Body of pancreas (tissue), 4 donors: ENCODE measurements around the gene HECW1. TPM values are rescaled to one million over a fixed set of nuclear protein-coding genes. Genes with fewer than 3 reads are reported as not detected.
A peak's percentile ranks its signal among the peaks of the same experiment; 100 is the strongest.

Experiments
- ATAC-seq: fragments of 150-250 bp; one replicate; pipeline ENCODE4 v1.9.1; 2016
- DNase-seq, 4 donors: peaks; one replicate each; pipeline ENCODE4 v3.0.0-alpha.2; 2019
- H3K27ac ChIP-seq, 4 donors: fragments of 200-600 bp; sonication (generic); 1 replicate in 3 of 4; 2 replicates in 1 of 4; pipeline versions ENCODE4 v1.5.1 to v1.6.1; 2016 to 2019; ENCODE audit warnings: mild to moderate bottlenecking in 1 of 4, mixed read lengths in 1 of 4, moderate library complexity in 1 of 4
- H3K27me3 ChIP-seq, 2 donors: fragments of 200-600 bp; sonication (generic); one replicate each; pipeline ENCODE4 v1.6.0; 2016; ENCODE audit warnings: mild to moderate bottlenecking in 1 of 2
- H3K36me3 ChIP-seq, 2 donors: fragments of 200-600 bp; sonication (generic); replicated peaks in 1 of 2; 2 replicates each; pipeline ENCODE4 v1.5.1; 2016; ENCODE audit warnings: low read depth in 2 of 2; ENCODE audit not compliant: insufficient read depth in 1 of 2
- H3K4me1 ChIP-seq: fragments of 200-600 bp; sonication (generic); one replicate; pipeline ENCODE4 v1.6.0; 2016
- H3K4me3 ChIP-seq, 2 donors: fragments of 200-600 bp; sonication (generic); 1 replicate in 1 of 2; 2 replicates in 1 of 2; pipeline ENCODE4 v1.5.1; 2016 to 2019
- H3K9me3 ChIP-seq, 3 donors: fragments of 200-600 bp; sonication (generic); 1 replicate in 2 of 3; 2 replicates in 1 of 3; pipeline ENCODE4 v1.5.1; 2016
- CTCF ChIP-seq, 7 experiments: fragments of 450-650 bp in 4 of 7; fragments of 200-600 bp in 3 of 7; sonication (generic) in 3 of 7; IDR thresholded peaks; one replicate each; pipeline ENCODE4 v1.5.1; 2016 to 2019; ENCODE audit warnings: antibody characterized with exemption in 7 of 7
- POLR2A ChIP-seq, 3 donors: fragments of 450-650 bp; IDR thresholded peaks; one replicate each; pipeline ENCODE4 v1.6.1; 2016; ENCODE audit warnings: antibody characterized with exemption in 3 of 3, mild to moderate bottlenecking in 2 of 3
- WGBS, 2 donors: methylation state at CpG; one replicate each; pipeline ENCODE4 v1.1.5; 2017; 5-methylcytosine and 5-hydroxymethylcytosine counted together
- intact Hi-C: fragments of 100-400 bp; cut with DNase I; formaldehyde crosslinking; loops from one replicate; pipeline ENCODE4 v1.15.1; 2023
- total RNA-seq, 2 donors: library from RNA; depleted of rRNA; stranded (reverse); fragments of >200 nt; gene quantifications; one replicate each; pipeline ENCODE4 v1.1.0, GENCODE V29; 2016

The HECW1 gene
- total RNA-seq, 2 donors from 2014 or later: under 0.01 TPM; not detected in 1

GRCh38 chr7:43234968-43235367 lies 122.5 kb downstream of the HECW1 start:
- no peaks in the 10 kb centered on the region for H3K27me3 ChIP-seq
- ATAC-seq (no peak), DNase-seq (peak in 1 of 4 donors; percentile 11)
- H3K27ac ChIP-seq: no peak overlapping the region
- no peak for TF ChIP-seq CTCF (IDR thresholded peaks at IDR 0.05)
- no peak for TF ChIP-seq POLR2A (IDR thresholded peaks at IDR 0.05)
- intact Hi-C loops: no loop called here
- no peak overlapping the region for H3K4me3 ChIP-seq
- H3K36me3 ChIP-seq: no peaks in the 10 kb centered on the region
- H3K9me3 ChIP-seq: no peaks in the 10 kb centered on the region
- WGBS, 2 donors: 54 to 60% methylated on average over 2 to 4 of the region's 4 CpGs
- no peaks in the 10 kb centered on the region for H3K4me1 ChIP-seq

GRCh38 chr7:43240565-43240964 lies 128.1 kb downstream of the HECW1 start:
- H3K27me3 ChIP-seq: no peaks in the 10 kb centered on the region
- no peak for DNase-seq
- WGBS, 2 donors: 66 to 78% methylated on average over 6 of the region's 6 CpGs
- H3K4me3 ChIP-seq: no peak overlapping the region
- H3K9me3 ChIP-seq: no peaks in the 10 kb centered on the region
- H3K36me3 ChIP-seq: no peaks in the 10 kb centered on the region
- TF ChIP-seq POLR2A (IDR thresholded peaks at IDR 0.05) (no peak), CTCF (IDR thresholded peaks at IDR 0.05) (no peak)
- no peak for ATAC-seq
- intact Hi-C loops: no loop called here
- H3K27ac ChIP-seq: no peak overlapping the region
- H3K4me1 ChIP-seq: no peaks in the 10 kb centered on the region

GRCh38 chr7:43242628-43243255 lies 130.3 kb downstream of the HECW1 start:
- WGBS, 2 donors: 66 to 74% methylated on average over 13 of the region's 13 CpGs
- intact Hi-C loops: no loop called here
- H3K27me3 ChIP-seq: no peaks in the 10 kb centered on the region
- DNase-seq (no peak), ATAC-seq (no peak)
- no peak overlapping the region for H3K4me3 ChIP-seq
- H3K36me3 ChIP-seq: no peaks in the 10 kb centered on the region
- H3K9me3 ChIP-seq: no peaks in the 10 kb centered on the region
- no peak overlapping the region for H3K27ac ChIP-seq
- TF ChIP-seq CTCF (IDR thresholded peaks at IDR 0.05) (no peak), POLR2A (IDR thresholded peaks at IDR 0.05) (no peak)
- H3K4me1 ChIP-seq: no peaks in the 10 kb centered on the region

- 69 to 70% methylated on average over 3 of the region's 3 CpGs for WGBS, 2 donors
- no peak for DNase-seq
- TF ChIP-seq CTCF (IDR thresholded peaks at IDR 0.05) (no peak), POLR2A (IDR thresholded peaks at IDR 0.05) (no peak)
- H3K9me3 ChIP-seq: no peaks in the 10 kb centered on the region
- no peaks in the 10 kb centered on the region for H3K27me3 ChIP-seq
- ATAC-seq: no peak
- H3K4me1 ChIP-seq: no peaks in the 10 kb centered on the region
- no peak overlapping the region for H3K4me3 ChIP-seq
- H3K36me3 ChIP-seq: no peaks in the 10 kb centered on the region
- intact Hi-C loops: no loop called here
- no peak overlapping the region for H3K27ac ChIP-seq
Observed at GRCh38 chr7:43244232-43244631, 131.8 kb downstream of the HECW1 start.

- Histone ChIP-seq H3K9me3 (no peaks in the 10 kb centered on the region), H3K36me3 (no peaks in the 10 kb centered on the region), H3K4me3 (no peak overlapping the region), H3K27me3 (no peaks in the 10 kb centered on the region), H3K27ac (no peak overlapping the region), H3K4me1 (no peaks in the 10 kb centered on the region)
- intact Hi-C loops: no loop called here
- no peak for DNase-seq
- 82 to 85% methylated on average over 6 of the region's 6 CpGs for WGBS, 2 donors
- no peak for TF ChIP-seq POLR2A (IDR thresholded peaks at IDR 0.05)
- no peak for TF ChIP-seq CTCF (IDR thresholded peaks at IDR 0.05)
- ATAC-seq: no peak
Observed at GRCh38 chr7:43244784-43245183, 132.3 kb downstream of the HECW1 start.
